GM12864 (cell line): ENCODE results near the gene FRY.

ENCODE experiments used
- DNase-seq: peaks from one replicate; pipeline ENCODE4 v3.0.0-alpha.2; 2011; ENCODE audit warnings: low read depth
- H3K4me3 ChIP-seq: 2 replicates; pipeline ENCODE4 v1.5.1; 2011; ENCODE audit warnings: mild to moderate bottlenecking, low read depth, low read length, control low read depth
- TF ChIP-seq, protein P1 (sequence below): IDR thresholded peaks from 2 replicates; pipeline ENCODE4 v1.5.1; 2011; ENCODE audit warnings: low read depth, mild to moderate bottlenecking, moderate library complexity, low read length, control low read depth, inconsistent platforms; ENCODE audit errors: missing control alignments

FRY gene

DNA sequence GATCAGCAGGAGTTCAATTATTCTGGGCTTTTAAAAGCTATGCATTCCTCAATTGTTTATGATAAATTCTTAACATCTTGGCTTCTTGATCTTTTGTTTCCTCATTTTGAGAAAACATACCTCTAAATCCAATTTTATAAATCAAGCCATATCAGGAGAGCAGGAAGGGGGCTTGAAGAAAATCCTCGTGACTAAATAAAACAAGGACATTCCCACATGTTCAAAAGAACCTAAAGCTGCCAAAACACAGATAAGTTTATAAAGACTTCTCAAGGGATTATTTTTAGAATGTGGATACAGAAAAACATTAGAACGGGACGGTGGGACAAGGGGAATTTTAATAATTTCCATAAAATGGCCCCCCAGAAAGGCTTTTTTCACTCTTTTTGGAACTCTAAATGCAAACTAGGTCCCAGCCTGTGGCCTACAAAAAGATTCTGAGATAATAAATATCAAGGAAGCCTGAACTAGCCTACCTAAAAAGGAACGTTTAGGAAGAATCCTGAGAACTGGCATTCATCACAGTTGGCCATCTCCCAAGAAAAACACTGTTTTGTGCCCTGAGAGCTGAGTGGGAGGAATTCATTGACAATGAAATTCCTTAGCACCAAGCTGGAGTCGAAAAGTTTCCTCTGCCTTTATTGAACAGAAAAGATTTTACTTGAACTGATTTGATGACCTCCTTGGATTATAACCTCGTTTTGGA lies 253.5 kb downstream of the FRY start:
- no peak for DNase-seq
- no peak overlapping the region for H3K4me3 ChIP-seq
- TF ChIP-seq, protein P1, sequence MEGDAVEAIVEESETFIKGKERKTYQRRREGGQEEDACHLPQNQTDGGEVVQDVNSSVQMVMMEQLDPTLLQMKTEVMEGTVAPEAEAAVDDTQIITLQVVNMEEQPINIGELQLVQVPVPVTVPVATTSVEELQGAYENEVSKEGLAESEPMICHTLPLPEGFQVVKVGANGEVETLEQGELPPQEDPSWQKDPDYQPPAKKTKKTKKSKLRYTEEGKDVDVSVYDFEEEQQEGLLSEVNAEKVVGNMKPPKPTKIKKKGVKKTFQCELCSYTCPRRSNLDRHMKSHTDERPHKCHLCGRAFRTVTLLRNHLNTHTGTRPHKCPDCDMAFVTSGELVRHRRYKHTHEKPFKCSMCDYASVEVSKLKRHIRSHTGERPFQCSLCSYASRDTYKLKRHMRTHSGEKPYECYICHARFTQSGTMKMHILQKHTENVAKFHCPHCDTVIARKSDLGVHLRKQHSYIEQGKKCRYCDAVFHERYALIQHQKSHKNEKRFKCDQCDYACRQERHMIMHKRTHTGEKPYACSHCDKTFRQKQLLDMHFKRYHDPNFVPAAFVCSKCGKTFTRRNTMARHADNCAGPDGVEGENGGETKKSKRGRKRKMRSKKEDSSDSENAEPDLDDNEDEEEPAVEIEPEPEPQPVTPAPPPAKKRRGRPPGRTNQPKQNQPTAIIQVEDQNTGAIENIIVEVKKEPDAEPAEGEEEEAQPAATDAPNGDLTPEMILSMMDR, result no peak

DNA sequence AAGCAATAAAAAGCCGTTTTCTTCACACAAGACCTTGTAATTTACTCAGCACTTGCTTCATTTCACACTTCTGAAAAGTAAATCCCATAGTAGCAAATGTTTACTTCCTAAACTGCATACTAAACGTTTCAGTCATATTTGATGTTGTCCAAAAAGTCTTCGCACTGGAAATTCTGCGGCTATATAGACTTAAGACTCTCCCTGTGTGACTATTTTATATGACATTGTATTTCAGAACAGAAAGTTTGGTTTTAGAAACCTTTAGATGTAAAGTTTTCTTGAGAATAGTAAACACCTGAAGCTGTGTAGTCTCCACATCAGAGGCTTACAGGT lies 254.0 kb downstream of the FRY start:
- no peak overlapping the region for H3K4me3 ChIP-seq
- DNase-seq, result no peak
- TF ChIP-seq, protein P1, result no peak

DNA sequence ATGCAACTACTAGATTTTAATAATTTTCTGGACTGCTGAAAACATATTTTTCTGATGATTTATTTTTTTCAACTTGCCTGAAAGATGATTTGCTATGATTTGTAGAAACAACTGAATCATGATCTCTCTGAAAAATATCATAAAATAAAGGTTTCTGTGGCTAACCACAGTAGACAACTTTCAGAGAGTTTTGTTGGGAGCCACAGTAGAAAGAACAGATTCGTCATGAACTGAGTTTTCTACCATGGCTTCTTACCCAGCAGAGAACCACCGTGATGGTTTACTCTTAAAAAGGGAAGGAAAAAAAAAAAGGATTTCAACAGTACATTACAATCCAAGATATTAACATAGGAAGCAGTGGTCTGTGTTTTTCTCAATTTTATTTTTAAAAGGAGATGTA lies 265.6 kb downstream of the FRY start:
- TF ChIP-seq, protein P1, result no peak
- H3K4me3 ChIP-seq, result no peak overlapping the region
- no peak for DNase-seq

DNA sequence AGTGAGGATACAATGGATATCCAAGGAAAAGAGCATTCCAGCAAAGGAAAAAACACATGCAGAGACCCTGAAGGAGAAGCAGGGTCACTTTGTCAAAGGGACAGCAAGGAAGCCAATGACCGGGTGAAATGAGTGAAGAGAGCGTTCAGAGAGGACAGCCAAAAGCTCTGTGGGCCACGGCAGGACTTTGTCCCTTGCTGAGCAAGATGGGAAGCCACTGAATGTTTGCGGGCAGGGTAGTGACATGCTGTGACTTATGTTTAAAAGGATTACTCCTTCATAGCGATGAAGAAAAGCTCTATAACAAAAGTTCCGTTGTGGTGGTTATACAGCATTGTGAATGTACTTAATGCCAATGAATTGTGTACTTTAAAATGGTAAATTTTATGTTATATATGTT lies 267.1 kb downstream of the FRY start:
- TF ChIP-seq, protein P1, result no peak
- DNase-seq, result no peak
- no peak overlapping the region for H3K4me3 ChIP-seq

DNA sequence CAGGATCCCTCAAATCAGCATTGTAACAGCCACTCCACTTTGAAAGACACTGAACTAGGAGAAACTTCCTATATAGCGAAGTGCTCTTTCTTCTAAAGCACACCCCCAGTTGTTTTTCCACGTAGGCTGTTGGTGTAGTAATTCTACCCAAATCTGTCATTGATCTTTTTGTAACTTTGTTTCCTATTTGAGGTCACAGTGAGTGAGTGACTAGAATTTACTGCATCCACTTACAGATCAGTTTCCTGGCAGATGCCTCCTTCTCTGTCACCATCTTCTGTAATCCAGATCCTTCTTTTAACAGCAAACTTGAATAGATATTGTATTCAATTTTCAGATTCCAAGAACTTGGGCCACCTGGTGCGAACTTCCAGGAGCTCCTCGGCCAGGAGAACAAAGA lies 268.3 kb downstream of the FRY start:
- no peak for DNase-seq
- no peak overlapping the region for H3K4me3 ChIP-seq
- TF ChIP-seq, protein P1, result no peak

DNA sequence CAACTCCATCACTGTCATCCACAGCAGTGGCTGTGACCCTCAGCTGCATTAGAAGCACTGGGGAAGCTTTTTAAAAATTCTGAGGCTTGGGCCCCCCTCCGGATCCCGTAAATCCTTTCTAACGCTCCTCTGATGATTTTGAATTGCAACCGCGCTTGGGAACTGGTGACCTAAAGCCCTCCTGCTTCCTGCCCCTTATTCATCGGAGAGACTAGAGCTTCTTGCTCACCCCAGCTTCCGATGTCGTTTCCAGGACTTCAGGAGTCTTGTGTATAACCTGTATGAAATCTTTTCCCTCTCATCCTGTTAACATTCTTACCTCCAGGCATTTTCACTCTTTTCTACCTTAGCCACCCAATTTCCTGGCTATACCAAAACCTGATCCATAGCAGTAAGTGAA lies 268.8 kb downstream of the FRY start:
- no peak for DNase-seq
- H3K4me3 ChIP-seq, result no peak overlapping the region
- TF ChIP-seq, protein P1, result no peak

DNA sequence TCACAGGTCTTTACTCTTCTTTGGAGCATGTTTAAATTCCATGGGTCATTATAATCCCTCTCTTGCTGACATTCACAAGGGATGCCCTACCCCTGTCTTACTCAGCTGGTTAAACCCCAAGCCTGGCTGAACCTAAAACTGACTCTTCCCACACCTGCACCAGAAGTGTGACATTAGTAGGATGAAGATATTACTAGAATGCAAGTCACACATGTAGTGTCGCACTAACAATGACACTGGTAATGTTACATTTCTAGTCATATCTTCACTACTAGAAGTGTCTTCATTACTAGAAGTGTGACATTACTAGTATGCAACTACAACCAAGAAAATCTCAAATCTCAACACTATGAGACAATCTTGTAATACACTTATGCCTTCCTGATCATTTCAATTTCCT lies 269.3 kb downstream of the FRY start:
- TF ChIP-seq, protein P1, result no peak
- no peak overlapping the region for H3K4me3 ChIP-seq
- no peak for DNase-seq
